ENCODE data around the gene VASH1.

VASH1 gene

GRCh38 chr14:76741074-76741473, 20.2 kb upstream of the VASH1 start:
- H3K4me3 ChIP-seq (ENCODE audit: control insufficient read depth, low read depth, low read length) = no peak overlapping the region
- DNase-seq (ENCODE audit: low read depth) = no peak
- TF ChIP-seq CTCF (conservative IDR thresholded peaks at IDR 0.05; ENCODE audit: control insufficient read depth, insufficient read depth, low read depth, low read length) = no peak

GRCh38 chr14:76742185-76742584, 19.1 kb upstream of the VASH1 start:
- no peak for DNase-seq (ENCODE audit: low read depth)
- no peak overlapping the region for H3K4me3 ChIP-seq (ENCODE audit: control insufficient read depth, low read depth, low read length)
- TF ChIP-seq CTCF (conservative IDR thresholded peaks at IDR 0.05; ENCODE audit: control insufficient read depth, insufficient read depth, low read depth, low read length) = no peak

GRCh38 chr14:76742966-76743365, 18.3 kb upstream of the VASH1 start:
- DNase-seq (ENCODE audit: low read depth) = no peak
- H3K4me3 ChIP-seq (ENCODE audit: control insufficient read depth, low read depth, low read length) = no peak overlapping the region
- no peak for TF ChIP-seq CTCF (conservative IDR thresholded peaks at IDR 0.05; ENCODE audit: control insufficient read depth, insufficient read depth, low read depth, low read length)

GRCh38 chr14:76752744-76753143, 8.5 kb upstream of the VASH1 start:
- no peak for TF ChIP-seq CTCF (conservative IDR thresholded peaks at IDR 0.05; ENCODE audit: control insufficient read depth, insufficient read depth, low read depth, low read length)
- no peak overlapping the region for H3K4me3 ChIP-seq (ENCODE audit: control insufficient read depth, low read depth, low read length)

GRCh38 chr14:76753541-76754198, 7.6 kb upstream of the VASH1 start:
- H3K4me3 ChIP-seq (ENCODE audit: control insufficient read depth, low read depth, low read length) = no peak overlapping the region
- TF ChIP-seq CTCF (conservative IDR thresholded peaks at IDR 0.05; ENCODE audit: control insufficient read depth, insufficient read depth, low read depth, low read length) = no peak
- no peak for DNase-seq (ENCODE audit: low read depth)

More at GRCh38 chr14:76752744-76753143, 8.5 kb upstream of the VASH1 start:
- no peak for DNase-seq (ENCODE audit: low read depth)

GRCh38 chr14:76754586-76754985, 6.7 kb upstream of the VASH1 start:
- no peak for TF ChIP-seq CTCF (conservative IDR thresholded peaks at IDR 0.05; ENCODE audit: control insufficient read depth, insufficient read depth, low read depth, low read length)
- no peak overlapping the region for H3K4me3 ChIP-seq (ENCODE audit: control insufficient read depth, low read depth, low read length)

More at GRCh38 chr14:76754586-76754985, 6.7 kb upstream of the VASH1 start:
- DNase-seq (ENCODE audit: low read depth) = no peak

Data from fibroblast of mammary gland (primary cell).